ENCODE results near the gene TCP1. TPM values are rescaled to one million over a fixed set of nuclear protein-coding genes. Genes with fewer than 3 reads are reported as not detected.

TCP1 gene
- total and polyA plus RNA-seq, 2 of the 13 experiments (the other 11 are each of a cell fraction or from before 2014, with no cell fraction given), result 116 to 553 TPM

GRCh38 chr6:159788753-159789376 is 537 bp downstream of the TCP1 start (continued):
- no peak for TF ChIP-seq RERE (CRISPR knock-in tag; IDR thresholded peaks at IDR 0.05; ENCODE audit: low read depth)
- TF ChIP-seq NR2C2 (CRISPR knock-in tag; IDR thresholded peaks at IDR 0.05; ENCODE audit: borderline replicate concordance), result no peak
- peak; percentile 83; the same call in 1 of the 2 replicates for TF ChIP-seq ZNF724P (CRISPR knock-in tag; IDR thresholded peaks at IDR 0.05; ENCODE audit: borderline replicate concordance)
- TF ChIP-seq ZSCAN31 (CRISPR knock-in tag; IDR thresholded peaks at IDR 0.05; ENCODE audit: low read depth), result no peak
- TF ChIP-seq RARA (CRISPR knock-in tag; IDR thresholded peaks at IDR 0.05), result no peak
- no peak for TF ChIP-seq CHD2 (IDR thresholded peaks at IDR 0.05; ENCODE audit: low read depth, low read length)
- no peak for TF ChIP-seq BCL6 (CRISPR knock-in tag; IDR thresholded peaks at IDR 0.05)
- TF ChIP-seq ETV6 (CRISPR knock-in tag; conservative IDR thresholded peaks at IDR 0.05), result no peak
- 0 out of 2 replicates have a peak, but pooled peaks have one; percentile 10 for TF ChIP-seq MNT (IDR thresholded peaks at IDR 0.05)
- no peak for TF ChIP-seq NFYC (CRISPR knock-in tag; IDR thresholded peaks at IDR 0.05)
- no peak; the same call in 1 of the 2 replicates for TF ChIP-seq KDM5B (CRISPR knock-in tag; IDR thresholded peaks at IDR 0.05; ENCODE audit: borderline replicate concordance)
- no peak for TF ChIP-seq MLLT10 (CRISPR knock-in tag; IDR thresholded peaks at IDR 0.05)
- no peak for TF ChIP-seq SNAI1 (CRISPR knock-in tag; IDR thresholded peaks at IDR 0.05; ENCODE audit: borderline replicate concordance)
- TF ChIP-seq ARID4A (CRISPR knock-in tag; IDR thresholded peaks at IDR 0.05; ENCODE audit: borderline replicate concordance), result no peak
- TF ChIP-seq PTBP1 (IDR thresholded peaks at IDR 0.05; ENCODE audit: low read depth, low read length, poor library complexity, severe bottlenecking), result no peak
- no peak for TF ChIP-seq ZNF709 (CRISPR knock-in tag; IDR thresholded peaks at IDR 0.05)
- peak; percentile 83 for TF ChIP-seq SIN3A (IDR thresholded peaks at IDR 0.05; ENCODE audit: borderline replicate concordance, low read depth, low read length)
- TF ChIP-seq RNF2 (conservative IDR thresholded peaks at IDR 0.05; ENCODE audit: low read depth), result peak; percentile 54; the same call in 1 of the 2 replicates
- no peak for TF ChIP-seq PCBP2 (optimal IDR thresholded peaks at IDR 0.05; ENCODE audit: low read depth, low read length, poor library complexity, severe bottlenecking)

Measured in HepG2 (cell line).